DND-41 (cell line): ENCODE measurements around the gene SF3B6.

Source experiments
- ATAC-seq: fragments of 200-7000 bp; cut with Tn5 transposase; 3 replicates; pipeline ENCODE4 v1.9.1; 2021; ENCODE audit warnings: low read depth; ENCODE audit not compliant: insufficient read depth
- DNase-seq: peaks from one replicate; pipeline ENCODE4 v3.0.0-alpha.2; 2020
- H2AFZ ChIP-seq: 2 replicates; pipeline ENCODE4 v1.6.0; 2012; ENCODE audit warnings: low read depth, low read length
- H3K27ac ChIP-seq: 2 replicates; pipeline ENCODE4 v1.5.1; 2012; ENCODE audit warnings: low read length, inconsistent platforms
- H3K27me3 ChIP-seq: fragments of 200-600 bp; sonication (generic); 2 replicates; pipeline ENCODE4 v1.6.0; 2012; ENCODE audit warnings: low read length, mild to moderate bottlenecking, inconsistent platforms; ENCODE audit not compliant: insufficient read depth, poor library complexity
- H3K36me3 ChIP-seq: 2 replicates; pipeline ENCODE4 v1.5.1; 2012; ENCODE audit warnings: low read length, inconsistent platforms; ENCODE audit not compliant: insufficient read depth
- H3K4me1 ChIP-seq: 2 replicates; pipeline ENCODE4 v1.5.1; 2012; ENCODE audit warnings: mild to moderate bottlenecking, low read length; ENCODE audit not compliant: insufficient read depth
- H3K4me2 ChIP-seq: 2 replicates; pipeline ENCODE4 v1.6.0; 2012; ENCODE audit warnings: mild to moderate bottlenecking, moderate library complexity, low read length, inconsistent platforms; ENCODE audit not compliant: insufficient read depth
- H3K4me3 ChIP-seq, 2 experiments: fragments of 200-600 bp in 1 of 2; shearing (Covaris generic) in 1 of 2; 2 replicates each; pipeline ENCODE4 v1.5.1; 2012 to 2016; ENCODE audit warnings: inconsistent platforms in 2 of 2, low read length in 2 of 2, mild to moderate bottlenecking in 2 of 2, low read depth in 1 of 2, moderate library complexity in 1 of 2
- H3K79me2 ChIP-seq: 2 replicates; pipeline ENCODE4 v1.6.0; 2012; ENCODE audit warnings: low read length, inconsistent platforms; ENCODE audit not compliant: insufficient read depth
- H3K9ac ChIP-seq: 2 replicates; pipeline ENCODE4 v1.6.0; 2012; ENCODE audit warnings: low read depth, mild to moderate bottlenecking, inconsistent platforms, low read length, moderate library complexity
- H3K9me3 ChIP-seq: 2 replicates; pipeline ENCODE4 v1.5.1; 2012; ENCODE audit warnings: low read length, moderate library complexity, mild to moderate bottlenecking, inconsistent platforms; ENCODE audit not compliant: insufficient read depth, severe bottlenecking
- H4K20me1 ChIP-seq: 2 replicates; pipeline ENCODE4 v1.6.0; 2012; ENCODE audit warnings: low read length; ENCODE audit not compliant: insufficient read depth
- CTCF ChIP-seq: IDR thresholded peaks from 2 replicates; pipeline ENCODE4 v1.5.1; 2012; ENCODE audit warnings: borderline replicate concordance, low read length, moderate library complexity, mild to moderate bottlenecking; ENCODE audit not compliant: poor library complexity, severe bottlenecking; ENCODE audit errors: extremely low read depth
- EZH2 ChIP-seq: IDR thresholded peaks from 3 replicates; pipeline ENCODE4 v1.6.1; 2012; ENCODE audit warnings: borderline replicate concordance, low read depth, mild to moderate bottlenecking, moderate library complexity, low read length, inconsistent platforms; ENCODE audit not compliant: severe bottlenecking

Gene SF3B6

GRCh38 chr2:24022975-24023575, 53.1 kb downstream of the SF3B6 start:
- no peak overlapping the region for H2AFZ ChIP-seq
- no peaks in the 10 kb centered on the region for H3K27me3 ChIP-seq
- no peaks in the 10 kb centered on the region for H3K4me1 ChIP-seq
- TF ChIP-seq EZH2 (no peak), CTCF (no peak)
- H3K4me3 ChIP-seq, result no peak overlapping the region
- H3K9me3 ChIP-seq, result no peaks in the 10 kb centered on the region
- no peak overlapping the region for H3K9ac ChIP-seq
- no peak overlapping the region for H3K4me2 ChIP-seq
- no peak for ATAC-seq
- H3K36me3 ChIP-seq, result peaks cover 50% of the 10 kb centered on the region
- H3K27ac ChIP-seq, result no peak overlapping the region
- no peak for DNase-seq
- H3K79me2 ChIP-seq, result no peaks in the 10 kb centered on the region
- peaks cover 11% of the 10 kb centered on the region for H4K20me1 ChIP-seq

GRCh38 chr2:24022324-24022974, 53.7 kb downstream of the SF3B6 start:
- ATAC-seq (no peak), DNase-seq (no peak)
- Histone ChIP-seq H3K9ac (no peak overlapping the region), H4K20me1 (peaks cover 11% of the 10 kb centered on the region), H3K4me2 (no peak overlapping the region), H3K36me3 (peaks cover 46% of the 10 kb centered on the region), H3K4me3 (no peak overlapping the region), H3K27ac (no peak overlapping the region), H3K79me2 (no peaks in the 10 kb centered on the region), H3K4me1 (no peaks in the 10 kb centered on the region), H3K27me3 (no peaks in the 10 kb centered on the region), H2AFZ (no peak overlapping the region), H3K9me3 (no peaks in the 10 kb centered on the region)
- no peak for TF ChIP-seq EZH2
- TF ChIP-seq CTCF, result no peak

GRCh38 chr2:24021122-24021998, 54.8 kb downstream of the SF3B6 start:
- Histone ChIP-seq H3K4me3 (no peak overlapping the region), H3K36me3 (peaks cover 39% of the 10 kb centered on the region), H3K27me3 (no peaks in the 10 kb centered on the region), H4K20me1 (peaks cover 11% of the 10 kb centered on the region), H3K4me2 (no peak overlapping the region), H3K4me1 (no peaks in the 10 kb centered on the region), H3K9me3 (no peaks in the 10 kb centered on the region), H3K27ac (no peak overlapping the region), H2AFZ (no peak overlapping the region), H3K9ac (no peak overlapping the region), H3K79me2 (no peaks in the 10 kb centered on the region)
- ATAC-seq (peak; percentile 69), DNase-seq (peak; percentile 27)
- TF ChIP-seq EZH2 (no peak), CTCF (peak; percentile 59)
